ENCODE results near the gene CAPN14.

Gene CAPN14

DNA sequence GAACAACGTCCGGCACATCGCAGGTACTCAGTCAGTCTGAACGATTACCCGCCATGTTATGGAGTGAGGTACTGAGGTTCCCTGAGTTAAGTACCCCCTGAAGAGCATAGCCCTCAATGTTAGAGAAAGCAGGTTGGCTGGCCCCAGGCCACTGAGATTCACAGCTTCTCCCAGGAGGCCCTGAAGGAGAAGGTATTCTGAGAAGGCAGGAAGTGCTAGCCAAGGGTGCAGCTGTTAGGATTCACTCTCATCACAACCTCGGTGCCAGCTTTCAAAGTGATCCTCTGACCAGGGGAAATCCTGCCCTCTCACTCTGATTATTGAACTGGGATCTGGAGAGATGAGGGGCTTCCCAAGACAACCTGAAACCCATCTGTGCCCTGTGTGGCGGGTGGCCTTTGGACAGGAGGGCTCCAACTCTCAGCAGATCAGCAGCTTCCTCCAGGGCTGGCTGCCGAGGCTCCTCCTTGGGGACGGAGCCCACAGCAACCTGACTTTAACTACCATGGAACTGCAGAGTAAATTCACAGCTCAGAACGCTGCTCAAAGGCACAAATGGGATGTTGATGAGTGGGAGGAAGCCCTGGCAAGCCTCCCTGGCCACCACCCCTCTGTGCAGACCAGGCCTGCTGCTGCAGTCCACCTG, 24.4 kb upstream of the CAPN14 start:
- TF ChIP-seq, protein P1, sequence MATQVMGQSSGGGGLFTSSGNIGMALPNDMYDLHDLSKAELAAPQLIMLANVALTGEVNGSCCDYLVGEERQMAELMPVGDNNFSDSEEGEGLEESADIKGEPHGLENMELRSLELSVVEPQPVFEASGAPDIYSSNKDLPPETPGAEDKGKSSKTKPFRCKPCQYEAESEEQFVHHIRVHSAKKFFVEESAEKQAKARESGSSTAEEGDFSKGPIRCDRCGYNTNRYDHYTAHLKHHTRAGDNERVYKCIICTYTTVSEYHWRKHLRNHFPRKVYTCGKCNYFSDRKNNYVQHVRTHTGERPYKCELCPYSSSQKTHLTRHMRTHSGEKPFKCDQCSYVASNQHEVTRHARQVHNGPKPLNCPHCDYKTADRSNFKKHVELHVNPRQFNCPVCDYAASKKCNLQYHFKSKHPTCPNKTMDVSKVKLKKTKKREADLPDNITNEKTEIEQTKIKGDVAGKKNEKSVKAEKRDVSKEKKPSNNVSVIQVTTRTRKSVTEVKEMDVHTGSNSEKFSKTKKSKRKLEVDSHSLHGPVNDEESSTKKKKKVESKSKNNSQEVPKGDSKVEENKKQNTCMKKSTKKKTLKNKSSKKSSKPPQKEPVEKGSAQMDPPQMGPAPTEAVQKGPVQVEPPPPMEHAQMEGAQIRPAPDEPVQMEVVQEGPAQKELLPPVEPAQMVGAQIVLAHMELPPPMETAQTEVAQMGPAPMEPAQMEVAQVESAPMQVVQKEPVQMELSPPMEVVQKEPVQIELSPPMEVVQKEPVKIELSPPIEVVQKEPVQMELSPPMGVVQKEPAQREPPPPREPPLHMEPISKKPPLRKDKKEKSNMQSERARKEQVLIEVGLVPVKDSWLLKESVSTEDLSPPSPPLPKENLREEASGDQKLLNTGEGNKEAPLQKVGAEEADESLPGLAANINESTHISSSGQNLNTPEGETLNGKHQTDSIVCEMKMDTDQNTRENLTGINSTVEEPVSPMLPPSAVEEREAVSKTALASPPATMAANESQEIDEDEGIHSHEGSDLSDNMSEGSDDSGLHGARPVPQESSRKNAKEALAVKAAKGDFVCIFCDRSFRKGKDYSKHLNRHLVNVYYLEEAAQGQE (IDR thresholded peaks at IDR 0.05; ENCODE audit: low read depth), result no peak

DNA sequence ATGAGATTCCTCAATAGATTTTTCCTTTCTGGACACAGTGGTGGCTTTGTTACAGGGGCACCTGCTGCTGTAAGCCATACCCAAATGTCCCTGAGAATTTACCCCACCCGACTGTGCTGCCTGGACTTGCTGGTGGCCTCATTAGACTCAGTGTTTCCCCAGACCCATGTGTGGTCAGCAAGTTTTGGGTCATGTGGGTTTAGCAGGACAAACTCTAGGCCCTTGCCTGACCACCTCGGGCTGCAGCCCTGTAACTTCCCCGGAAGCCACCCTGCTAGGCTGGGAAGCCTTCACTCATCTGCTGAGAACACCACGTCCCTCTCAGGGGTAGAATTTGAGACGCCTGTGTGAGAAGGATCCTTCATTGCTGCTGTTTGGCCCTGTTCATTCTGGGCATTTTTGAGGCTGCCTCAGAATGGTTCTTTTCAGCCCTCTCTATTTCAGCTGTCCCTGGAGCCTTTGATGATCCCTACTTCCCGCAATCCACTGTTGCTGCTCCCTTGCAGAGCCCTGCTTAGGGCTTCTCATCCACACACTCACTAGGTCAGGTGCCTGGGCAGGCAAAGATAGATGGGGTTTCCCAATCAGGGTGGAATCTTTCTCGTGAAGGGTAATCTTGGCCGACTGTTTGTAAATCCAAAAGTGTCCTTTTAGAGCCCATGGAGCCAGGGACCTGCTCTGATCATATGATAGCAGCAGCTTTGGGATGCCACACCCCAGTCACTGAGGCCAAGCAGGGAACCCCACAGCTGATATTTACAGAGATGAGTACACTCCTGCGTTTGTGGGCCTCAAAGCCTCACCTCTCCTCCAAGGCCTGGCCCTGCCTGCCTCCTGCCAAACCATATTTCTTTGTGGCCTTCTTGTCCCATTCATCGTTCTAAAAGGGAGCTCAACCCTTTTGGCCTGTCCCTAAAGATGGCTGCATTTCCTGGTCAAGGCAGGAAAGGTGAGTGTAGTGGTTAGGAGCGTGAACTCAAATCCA, 23.4 kb upstream of the CAPN14 start:
- TF ChIP-seq TAF1 (IDR thresholded peaks at IDR 0.05; ENCODE audit: low read depth), result no peak
- TF ChIP-seq RAD21 (IDR thresholded peaks at IDR 0.05; ENCODE audit: low read depth), result no peak
- no peak for TF ChIP-seq TEAD4 (IDR thresholded peaks at IDR 0.05)
- no peak for TF ChIP-seq ZBTB7A (IDR thresholded peaks at IDR 0.05; ENCODE audit: low read depth)
- TF ChIP-seq YY1 (IDR thresholded peaks at IDR 0.05; ENCODE audit: low read depth), result no peak
- TF ChIP-seq CREB1 (IDR thresholded peaks at IDR 0.05; ENCODE audit: low read depth), result no peak
- no peak for TF ChIP-seq CEBPB (IDR thresholded peaks at IDR 0.05)
- no peak for TF ChIP-seq FOXM1 (IDR thresholded peaks at IDR 0.05; ENCODE audit: borderline replicate concordance, low read depth)
- TF ChIP-seq NFIC (IDR thresholded peaks at IDR 0.05), result no peak
- no peak for TF ChIP-seq EP300 (IDR thresholded peaks at IDR 0.05; ENCODE audit: borderline replicate concordance)
- TF ChIP-seq, protein P2, sequence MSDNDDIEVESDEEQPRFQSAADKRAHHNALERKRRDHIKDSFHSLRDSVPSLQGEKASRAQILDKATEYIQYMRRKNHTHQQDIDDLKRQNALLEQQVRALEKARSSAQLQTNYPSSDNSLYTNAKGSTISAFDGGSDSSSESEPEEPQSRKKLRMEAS (IDR thresholded peaks at IDR 0.05), result no peak
- TF ChIP-seq, protein P3, sequence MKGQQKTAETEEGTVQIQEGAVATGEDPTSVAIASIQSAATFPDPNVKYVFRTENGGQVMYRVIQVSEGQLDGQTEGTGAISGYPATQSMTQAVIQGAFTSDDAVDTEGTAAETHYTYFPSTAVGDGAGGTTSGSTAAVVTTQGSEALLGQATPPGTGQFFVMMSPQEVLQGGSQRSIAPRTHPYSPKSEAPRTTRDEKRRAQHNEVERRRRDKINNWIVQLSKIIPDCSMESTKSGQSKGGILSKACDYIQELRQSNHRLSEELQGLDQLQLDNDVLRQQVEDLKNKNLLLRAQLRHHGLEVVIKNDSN (IDR thresholded peaks at IDR 0.05), result no peak
- no peak for TF ChIP-seq EGR1 (IDR thresholded peaks at IDR 0.05)
- TF ChIP-seq, protein P1 (IDR thresholded peaks at IDR 0.05; ENCODE audit: low read depth), result no peak
- TF ChIP-seq TCF12 (IDR thresholded peaks at IDR 0.05; ENCODE audit: low read depth), result no peak

DNA sequence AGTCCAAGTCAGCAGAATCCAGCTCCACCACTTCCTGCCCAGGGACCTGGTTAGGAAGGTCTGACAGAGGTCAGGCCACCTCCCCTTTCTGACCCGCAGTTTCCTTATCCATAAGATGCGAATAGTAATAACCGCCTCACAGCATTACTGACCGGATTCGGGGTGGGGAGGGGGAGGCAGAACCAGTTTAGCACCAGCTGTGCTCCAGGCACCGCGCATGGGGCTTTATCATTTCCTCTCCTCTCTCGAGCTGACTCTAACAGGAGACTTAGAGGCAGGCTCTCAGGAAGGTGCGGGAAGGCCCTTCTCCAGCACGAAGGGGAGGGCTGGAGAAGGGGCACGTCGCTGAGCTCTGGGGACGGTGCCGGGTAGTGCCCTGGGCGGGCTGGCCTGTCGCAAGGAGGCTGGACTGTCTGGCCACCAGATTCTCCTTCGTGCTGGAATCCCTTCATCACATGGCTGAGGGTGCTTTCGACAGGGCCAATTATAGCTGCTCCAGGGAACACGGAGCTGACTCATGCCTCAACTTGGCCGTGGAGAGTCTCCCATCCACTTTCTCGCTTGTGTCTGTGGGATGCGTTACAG, 22.4 kb upstream of the CAPN14 start:
- TF ChIP-seq, protein P2 (IDR thresholded peaks at IDR 0.05), result no peak
- TF ChIP-seq, protein P1 (IDR thresholded peaks at IDR 0.05; ENCODE audit: low read depth), result no peak
- TF ChIP-seq TCF12 (IDR thresholded peaks at IDR 0.05; ENCODE audit: low read depth), result no peak
- no peak for TF ChIP-seq CREB1 (IDR thresholded peaks at IDR 0.05; ENCODE audit: low read depth)
- TF ChIP-seq YY1 (IDR thresholded peaks at IDR 0.05; ENCODE audit: low read depth), result no peak
- TF ChIP-seq TAF1 (IDR thresholded peaks at IDR 0.05; ENCODE audit: low read depth), result no peak
- TF ChIP-seq RAD21 (IDR thresholded peaks at IDR 0.05; ENCODE audit: low read depth), result no peak
- TF ChIP-seq, protein P3 (IDR thresholded peaks at IDR 0.05), result no peak
- no peak for TF ChIP-seq ZBTB7A (IDR thresholded peaks at IDR 0.05; ENCODE audit: low read depth)
- TF ChIP-seq EP300 (IDR thresholded peaks at IDR 0.05; ENCODE audit: borderline replicate concordance), result no peak
- TF ChIP-seq NFIC (IDR thresholded peaks at IDR 0.05), result no peak
- TF ChIP-seq TEAD4 (IDR thresholded peaks at IDR 0.05), result no peak
- TF ChIP-seq FOXM1 (IDR thresholded peaks at IDR 0.05; ENCODE audit: borderline replicate concordance, low read depth), result no peak
- no peak for TF ChIP-seq EGR1 (IDR thresholded peaks at IDR 0.05)
- TF ChIP-seq CEBPB (IDR thresholded peaks at IDR 0.05), result no peak

Data from Ishikawa (cell line).